HEK293 (cell line): ENCODE measurements around the gene CFAP299.

Experiments used
- CTCF ChIP-seq: fragments of 450-650 bp; formaldehyde crosslinking; IDR thresholded peaks from 2 replicates; pipeline ENCODE4 v1.5.1; 2016; ENCODE audit warnings: missing biosample characterization, missing genetic modification characterization
- GLI4 ChIP-seq: fragments of 450-650 bp; formaldehyde crosslinking; IDR thresholded peaks from 2 replicates; pipeline ENCODE4 v1.5.1; 2016; ENCODE audit warnings: missing biosample characterization, missing genetic modification characterization
- HOXD13 ChIP-seq: sonication (generic); formaldehyde crosslinking; IDR thresholded peaks from 2 replicates; pipeline ENCODE4 v1.8.0; 2022; ENCODE audit warnings: missing genetic modification reagents, borderline replicate concordance
- SCRT1 ChIP-seq: fragments of 450-650 bp; formaldehyde crosslinking; IDR thresholded peaks from 2 replicates; pipeline ENCODE4 v1.5.1; 2016; ENCODE audit warnings: missing biosample characterization, missing genetic modification characterization, borderline replicate concordance
- SCRT2 ChIP-seq: fragments of 450-650 bp; formaldehyde crosslinking; IDR thresholded peaks from 2 replicates; pipeline ENCODE4 v1.5.1; 2016; ENCODE audit warnings: missing biosample characterization, missing genetic modification characterization
- TCF7L2 ChIP-seq: IDR thresholded peaks from 2 replicates; pipeline ENCODE4 v1.6.1; 2011; ENCODE audit warnings: low read depth, mild to moderate bottlenecking, inconsistent platforms, low read length, moderate library complexity, borderline replicate concordance
- ZNF169 ChIP-seq: fragments of 450-650 bp; formaldehyde crosslinking; IDR thresholded peaks from 2 replicates; pipeline ENCODE4 v1.5.1; 2016; ENCODE audit warnings: missing biosample characterization, missing genetic modification characterization

DNA sequence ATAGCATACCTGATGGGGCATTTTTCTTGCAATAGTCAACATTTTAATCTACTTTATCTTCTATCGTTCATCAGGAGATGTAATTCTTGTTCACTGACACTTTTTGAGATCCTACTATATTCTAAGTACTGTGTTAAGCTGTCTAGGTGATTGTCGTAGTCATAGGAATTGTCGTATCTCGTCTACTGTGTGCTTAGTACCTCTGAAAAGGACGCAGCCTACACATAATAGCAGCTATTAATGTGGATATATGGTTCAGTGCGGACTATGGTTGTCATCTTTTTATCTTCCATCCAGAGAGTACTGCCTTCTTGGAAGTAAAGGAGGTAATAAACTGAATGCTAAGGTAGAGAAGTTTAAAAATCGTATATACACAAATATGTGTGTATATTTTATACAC lies 21.9 kb upstream of the CFAP299 start:
- TF ChIP-seq TCF7L2 (no peak), GLI4 (tag by site-specific recombination) (no peak), SCRT1 (tag by site-specific recombination) (no peak), SCRT2 (no peak), ZNF169 (tag by site-specific recombination) (no peak), HOXD13 (CRISPR knock-in tag) (no peak), CTCF (no peak)
